ENCODE measurements around the gene SPTB.

DNA sequence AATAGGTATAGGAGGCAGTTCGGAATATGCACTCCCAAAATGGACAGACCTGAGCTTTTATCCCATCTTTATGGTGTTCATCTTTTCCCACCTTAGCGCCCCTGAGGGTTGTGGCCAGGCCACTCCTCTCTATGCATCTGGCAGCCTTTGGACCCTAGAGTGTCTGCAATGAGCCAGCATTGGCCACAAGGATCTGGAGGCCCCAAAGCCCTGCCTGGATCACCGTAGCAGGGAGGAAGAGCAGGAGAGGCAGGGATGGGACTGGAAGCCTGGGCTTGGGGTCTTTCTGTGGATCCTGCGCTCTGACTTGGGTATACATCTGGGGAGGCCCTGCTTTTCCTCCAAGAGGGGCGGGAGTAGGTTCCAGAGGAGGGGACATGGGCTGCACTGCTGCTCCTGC lies 123.0 kb downstream of the SPTB start:
- TF ChIP-seq, protein P1, sequence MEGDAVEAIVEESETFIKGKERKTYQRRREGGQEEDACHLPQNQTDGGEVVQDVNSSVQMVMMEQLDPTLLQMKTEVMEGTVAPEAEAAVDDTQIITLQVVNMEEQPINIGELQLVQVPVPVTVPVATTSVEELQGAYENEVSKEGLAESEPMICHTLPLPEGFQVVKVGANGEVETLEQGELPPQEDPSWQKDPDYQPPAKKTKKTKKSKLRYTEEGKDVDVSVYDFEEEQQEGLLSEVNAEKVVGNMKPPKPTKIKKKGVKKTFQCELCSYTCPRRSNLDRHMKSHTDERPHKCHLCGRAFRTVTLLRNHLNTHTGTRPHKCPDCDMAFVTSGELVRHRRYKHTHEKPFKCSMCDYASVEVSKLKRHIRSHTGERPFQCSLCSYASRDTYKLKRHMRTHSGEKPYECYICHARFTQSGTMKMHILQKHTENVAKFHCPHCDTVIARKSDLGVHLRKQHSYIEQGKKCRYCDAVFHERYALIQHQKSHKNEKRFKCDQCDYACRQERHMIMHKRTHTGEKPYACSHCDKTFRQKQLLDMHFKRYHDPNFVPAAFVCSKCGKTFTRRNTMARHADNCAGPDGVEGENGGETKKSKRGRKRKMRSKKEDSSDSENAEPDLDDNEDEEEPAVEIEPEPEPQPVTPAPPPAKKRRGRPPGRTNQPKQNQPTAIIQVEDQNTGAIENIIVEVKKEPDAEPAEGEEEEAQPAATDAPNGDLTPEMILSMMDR (conservative IDR thresholded peaks at IDR 0.05; ENCODE audit: low read depth, low read length) = no peak
- TF ChIP-seq EZH2phosphoT487 (IDR thresholded peaks at IDR 0.05; ENCODE audit: borderline replicate concordance, low read length) (no peak), EZH2 (IDR thresholded peaks at IDR 0.05; ENCODE audit: low read length, unreplicated experiment) (no peak)

Data from PC-3 (cell line).